NCI-H2081 (cell line): ENCODE measurements around the gene PMPCA.

Source experiments
- DNase-seq, 2 experiments: peaks; one replicate each; lab custom pipeline; 2025; lab: John Stamatoyannopoulos, UW

Gene PMPCA

GRCh38 chr9:136373300-136374182 is 36.9 kb upstream of the PMPCA start, which contains the start of gene CARD9:
CARD9 (minus strand) TSS chr9:136373669; CDS start chr9:136372078, 1,591 bp downstream.
- DNase-seq = no peak

DNA sequence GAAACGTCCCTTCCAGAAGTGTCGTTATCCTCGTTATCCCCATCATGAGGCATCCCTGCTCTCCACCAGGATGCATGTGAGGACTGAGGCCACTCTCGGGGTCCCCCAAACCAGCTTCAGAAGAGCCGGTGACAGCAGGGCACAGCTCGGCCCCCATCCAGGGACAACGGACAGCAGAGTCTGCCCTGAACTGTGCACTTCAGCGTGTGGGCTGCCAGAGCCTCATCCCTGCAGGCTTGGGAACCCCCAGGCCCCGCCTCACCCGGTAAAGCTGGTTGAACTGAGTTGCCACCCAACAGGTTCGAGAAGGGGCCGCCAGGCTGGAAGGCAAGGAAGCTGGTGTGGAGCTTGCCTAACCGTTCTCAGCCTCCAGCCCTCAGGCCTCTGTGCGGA is 36.3 kb upstream of the PMPCA start:
- DNase-seq = no peak

- DNase-seq = no peak
Observed at GRCh38 chr9:136375096-136375495, 35.4 kb upstream of the PMPCA start.

GRCh38 chr9:136376457-136376856 is 34.0 kb upstream of the PMPCA start:
- no peak for DNase-seq

DNA sequence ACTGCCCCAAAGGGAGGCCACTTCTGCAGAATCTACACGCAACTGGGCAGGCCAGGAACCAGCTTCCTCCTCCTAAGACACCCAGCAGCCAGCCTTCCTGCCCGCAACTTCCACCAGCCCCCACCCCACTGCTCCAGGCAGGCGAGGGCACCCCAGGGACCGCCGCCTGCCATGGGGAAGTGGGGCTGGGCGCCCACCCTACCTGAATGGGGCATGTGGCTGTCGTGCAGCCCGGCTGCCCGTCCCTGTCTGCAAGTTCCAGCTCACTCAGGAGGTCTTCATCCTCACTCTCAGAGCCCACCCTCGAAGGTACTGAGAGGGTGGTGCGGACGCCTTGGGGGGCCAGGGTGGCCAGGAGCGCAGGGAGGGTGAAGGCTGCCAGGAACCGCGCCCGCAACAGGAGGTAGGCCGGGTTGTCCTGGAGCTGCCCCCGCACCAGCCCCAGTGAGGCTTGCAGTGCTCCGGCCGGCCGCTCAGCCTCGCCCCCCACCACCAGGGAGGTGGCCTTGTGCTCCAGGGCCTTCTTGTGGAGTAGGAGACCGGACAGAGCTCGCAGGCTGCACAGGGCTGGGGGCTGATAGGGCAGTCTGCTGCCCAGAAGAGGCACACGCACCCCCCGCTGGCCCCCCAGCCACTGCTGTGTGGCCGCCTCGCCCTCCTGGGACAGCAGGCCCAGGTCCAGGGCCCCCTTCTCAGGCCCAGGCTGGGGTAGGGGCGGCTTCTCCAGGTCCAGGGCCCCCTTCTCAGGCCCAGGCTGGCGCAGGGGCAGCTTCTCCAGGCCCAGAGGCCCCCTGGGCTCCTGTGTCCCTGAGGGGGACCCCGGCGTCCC is 32.9 kb upstream of the PMPCA start:
- DNase-seq = no peak

DNA sequence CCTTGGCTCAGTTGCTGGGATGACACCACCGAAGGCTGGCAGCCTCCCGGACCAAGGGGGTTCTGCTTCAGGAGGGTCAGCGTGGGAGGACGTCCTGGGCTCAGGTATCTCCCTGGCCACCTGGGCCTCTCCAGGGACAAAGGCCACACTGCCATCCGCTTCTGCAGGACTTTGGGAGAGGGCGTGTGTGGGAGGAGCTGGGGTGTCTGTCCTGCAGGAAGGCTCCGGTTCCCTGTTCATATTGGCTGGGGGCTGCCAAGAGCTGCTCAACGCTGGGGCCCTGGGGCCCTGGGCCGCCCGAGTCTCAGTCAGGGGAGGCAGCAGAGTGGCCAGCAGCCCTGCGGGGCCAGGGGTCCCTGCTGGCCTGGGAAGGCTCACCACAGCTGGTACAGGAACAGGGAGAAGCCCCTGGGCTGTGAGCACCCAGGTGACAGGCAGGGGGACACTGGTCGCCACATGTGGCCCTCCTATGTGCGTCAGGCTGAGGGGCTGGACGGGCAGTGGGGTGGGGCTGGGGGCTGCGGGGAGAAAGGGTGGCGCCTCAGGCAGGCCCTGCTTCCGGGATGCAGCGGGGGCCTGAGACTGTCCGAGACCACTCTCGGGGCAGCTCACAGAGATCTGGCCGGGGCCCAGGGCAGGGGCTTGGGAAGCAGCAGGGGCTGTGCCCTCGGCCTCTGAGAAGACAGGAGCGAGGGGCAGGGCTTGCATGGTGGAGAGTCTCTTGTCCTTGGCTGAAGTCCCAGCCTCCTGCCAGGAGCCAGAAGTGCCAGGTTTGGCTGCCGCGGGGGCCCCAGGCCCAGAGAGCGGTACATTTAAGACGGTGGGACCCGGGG is 32.1 kb upstream of the PMPCA start:
- no peak for DNase-seq

- no peak for DNase-seq
Observed at GRCh38 chr9:136379003-136379287, 31.5 kb upstream of the PMPCA start.

GRCh38 chr9:136379401-136379800 is 31.1 kb upstream of the PMPCA start:
- no peak for DNase-seq

DNA sequence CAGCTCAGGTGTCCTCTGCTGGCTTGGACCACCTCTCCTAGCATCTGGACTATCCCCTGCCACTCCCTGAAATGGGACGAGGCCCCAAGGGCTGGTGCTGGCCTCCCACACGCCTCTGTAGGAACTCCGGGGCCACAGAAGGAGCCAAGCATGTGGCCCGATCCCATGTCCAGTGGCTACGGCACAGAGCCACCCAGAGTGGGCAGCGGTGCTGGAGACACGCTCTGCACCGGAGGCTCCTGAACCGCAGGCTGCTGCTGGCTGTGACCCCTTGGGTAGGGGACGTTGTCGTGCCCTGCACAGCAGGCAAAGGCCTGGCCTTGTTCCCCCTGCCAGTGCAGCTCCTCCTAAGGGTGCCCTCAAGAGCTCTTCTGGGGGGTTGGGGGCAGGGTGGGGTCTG is 30.6 kb upstream of the PMPCA start:
- DNase-seq = no peak

GRCh38 chr9:136380381-136380780 is 30.1 kb upstream of the PMPCA start:
- no peak for DNase-seq

- no peak for DNase-seq
Observed at GRCh38 chr9:136381311-136381710, 29.1 kb upstream of the PMPCA start.

- no peak for DNase-seq
Observed at GRCh38 chr9:136381966-136382513, 28.4 kb upstream of the PMPCA start.

- no peak for DNase-seq
Observed at GRCh38 chr9:136383436-136383835, 27.0 kb upstream of the PMPCA start.

GRCh38 chr9:136385015-136385414 is 25.4 kb upstream of the PMPCA start:
- DNase-seq = no peak

GRCh38 chr9:136386018-136386417 is 24.4 kb upstream of the PMPCA start:
- no peak for DNase-seq

GRCh38 chr9:136387217-136387616 is 23.2 kb upstream of the PMPCA start:
- no peak for DNase-seq

DNA sequence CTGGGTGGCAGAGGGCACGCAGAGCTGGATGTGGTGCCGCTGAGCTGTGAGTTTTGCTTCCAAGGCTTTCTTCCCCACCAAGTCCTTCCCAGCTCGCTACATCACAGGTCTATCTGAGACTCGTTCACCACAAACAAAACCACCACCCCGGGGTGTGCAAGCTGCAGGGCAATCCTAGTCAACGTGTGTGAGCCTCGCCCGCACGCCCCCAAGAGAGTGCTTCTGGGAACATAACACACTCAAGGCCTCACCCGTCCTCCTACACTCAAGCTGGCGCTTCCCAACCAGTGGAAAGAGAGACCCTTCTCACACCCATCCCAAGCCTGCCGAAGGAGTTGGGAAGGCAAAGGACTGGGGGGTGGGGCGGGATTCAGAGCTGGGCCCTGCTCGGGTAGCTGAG is 21.1 kb upstream of the PMPCA start:
- DNase-seq = no peak

DNA sequence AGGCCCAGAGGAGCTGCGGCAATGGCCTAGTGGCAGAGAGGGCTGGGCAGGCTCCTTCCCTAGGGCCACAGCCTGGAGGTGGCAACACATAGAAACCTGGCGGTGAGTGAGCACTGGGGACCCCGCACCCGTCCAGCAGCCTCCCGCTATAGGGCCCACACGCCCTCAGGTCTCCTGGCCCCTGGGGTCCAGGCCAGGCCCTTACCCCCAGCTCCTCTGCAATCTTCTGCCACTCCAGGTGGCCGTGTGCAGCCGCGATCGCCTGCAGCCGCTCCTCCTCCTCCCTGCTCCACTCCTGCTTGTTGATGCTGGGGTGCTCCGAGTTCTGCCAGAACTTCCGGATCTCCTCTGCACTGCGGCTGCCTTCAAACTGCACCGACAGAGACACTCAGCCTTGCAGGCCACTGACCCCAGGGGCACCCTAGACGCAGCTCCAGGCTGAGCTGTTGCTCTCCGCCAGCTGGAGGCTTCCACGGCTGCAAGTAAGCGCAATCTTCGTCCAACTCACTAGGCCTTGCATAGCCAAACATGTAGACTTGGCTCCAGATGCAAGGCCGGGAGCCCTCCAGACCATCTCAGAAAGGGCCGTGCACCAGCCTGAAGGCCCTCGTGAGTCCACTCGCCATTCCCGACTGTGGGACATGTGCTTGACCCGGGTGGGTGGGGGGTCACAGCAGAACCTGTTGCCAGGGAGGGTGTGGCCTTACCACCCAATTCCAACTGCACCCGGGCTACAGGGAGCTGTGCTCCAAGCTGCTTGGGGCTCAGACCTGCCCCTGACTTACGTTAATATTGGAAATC is 18.5 kb upstream of the PMPCA start:
- DNase-seq = no peak

- no peak for DNase-seq
Observed at GRCh38 chr9:136392538-136393449, 17.7 kb upstream of the PMPCA start.

- DNase-seq = no peak
Observed at GRCh38 chr9:136393531-136393930, 16.9 kb upstream of the PMPCA start.
